Measurements from ENCODE around the gene DHRSX.

DHRSX gene

GRCh38 chrX:2412131-2412530, 88.6 kb downstream of the DHRSX start:
- Mint-ChIP-seq H3K36me3 (ENCODE audit: low read depth) (peaks cover 11% of the 10 kb centered on the region), H3K4me3 (no peak overlapping the region), H3K4me1 (ENCODE audit: low read depth) (no peaks in the 10 kb centered on the region), H3K27me3 (ENCODE audit: low read depth) (no peaks in the 10 kb centered on the region), H3K27ac (no peak overlapping the region), H3K9me3 (peaks cover 4% of the 10 kb centered on the region)
- no peak for DNase-seq (ENCODE audit: low spot score)

- H3K27me3 Mint-ChIP-seq (ENCODE audit: low read depth), result no peaks in the 10 kb centered on the region
- H3K4me1 Mint-ChIP-seq (ENCODE audit: low read depth), result no peaks in the 10 kb centered on the region
- no peak for DNase-seq (ENCODE audit: low spot score)
- H3K36me3 Mint-ChIP-seq (ENCODE audit: low read depth), result peaks cover 20% of the 10 kb centered on the region
- H3K9me3 Mint-ChIP-seq, result peaks cover 10% of the 10 kb centered on the region
- H3K27ac Mint-ChIP-seq, result no peak overlapping the region
- H3K4me3 Mint-ChIP-seq, result no peak overlapping the region
Measured at GRCh38 chrX:2410279-2411020, 90.3 kb downstream of the DHRSX start.

GRCh38 chrX:2409796-2410195, 91.0 kb downstream of the DHRSX start:
- Mint-ChIP-seq H3K27me3 (ENCODE audit: low read depth) (no peaks in the 10 kb centered on the region), H3K27ac (no peak overlapping the region), H3K4me3 (no peak overlapping the region), H3K36me3 (ENCODE audit: low read depth) (peaks cover 20% of the 10 kb centered on the region), H3K9me3 (peaks cover 10% of the 10 kb centered on the region), H3K4me1 (ENCODE audit: low read depth) (no peaks in the 10 kb centered on the region)
- no peak for DNase-seq (ENCODE audit: low spot score)

GRCh38 chrX:2408856-2409255, 91.9 kb downstream of the DHRSX start:
- DNase-seq (ENCODE audit: low spot score), result no peak
- H3K4me1 Mint-ChIP-seq (ENCODE audit: low read depth), result no peaks in the 10 kb centered on the region
- H3K27me3 Mint-ChIP-seq (ENCODE audit: low read depth), result no peaks in the 10 kb centered on the region
- H3K27ac Mint-ChIP-seq, result no peak overlapping the region
- peaks cover 10% of the 10 kb centered on the region for H3K9me3 Mint-ChIP-seq
- H3K4me3 Mint-ChIP-seq, result no peak overlapping the region
- H3K36me3 Mint-ChIP-seq (ENCODE audit: low read depth), result peaks cover 20% of the 10 kb centered on the region

GRCh38 chrX:2406891-2407518, 93.8 kb downstream of the DHRSX start:
- DNase-seq (ENCODE audit: low spot score), result no peak
- H3K27me3 Mint-ChIP-seq (ENCODE audit: low read depth), result no peaks in the 10 kb centered on the region
- no peak overlapping the region for H3K27ac Mint-ChIP-seq
- peaks cover 20% of the 10 kb centered on the region for H3K36me3 Mint-ChIP-seq (ENCODE audit: low read depth)
- H3K4me1 Mint-ChIP-seq (ENCODE audit: low read depth), result no peaks in the 10 kb centered on the region
- H3K4me3 Mint-ChIP-seq, result no peak overlapping the region
- H3K9me3 Mint-ChIP-seq, result peaks cover 10% of the 10 kb centered on the region

GRCh38 chrX:2404776-2405175, 96.0 kb downstream of the DHRSX start:
- Mint-ChIP-seq H3K4me3 (no peak overlapping the region), H3K27me3 (ENCODE audit: low read depth) (no peaks in the 10 kb centered on the region), H3K36me3 (ENCODE audit: low read depth) (peaks cover 20% of the 10 kb centered on the region), H3K27ac (no peak overlapping the region), H3K9me3 (peaks cover 10% of the 10 kb centered on the region), H3K4me1 (ENCODE audit: low read depth) (no peaks in the 10 kb centered on the region)
- DNase-seq (ENCODE audit: low spot score), result no peak

GRCh38 chrX:2402361-2402690, 98.5 kb downstream of the DHRSX start:
- Mint-ChIP-seq H3K4me3 (no peak overlapping the region), H3K36me3 (ENCODE audit: low read depth) (peaks cover 11% of the 10 kb centered on the region), H3K27me3 (ENCODE audit: low read depth) (no peaks in the 10 kb centered on the region), H3K9me3 (peaks cover 8% of the 10 kb centered on the region), H3K4me1 (ENCODE audit: low read depth) (no peaks in the 10 kb centered on the region), H3K27ac (no peak overlapping the region)
- no peak for DNase-seq (ENCODE audit: low spot score)

- H3K9me3 Mint-ChIP-seq, result peaks cover 2% of the 10 kb centered on the region
- no peaks in the 10 kb centered on the region for H3K27me3 Mint-ChIP-seq (ENCODE audit: low read depth)
- H3K4me3 Mint-ChIP-seq, result no peak overlapping the region
- peaks cover 5% of the 10 kb centered on the region for H3K36me3 Mint-ChIP-seq (ENCODE audit: low read depth)
- H3K27ac Mint-ChIP-seq, result no peak overlapping the region
- DNase-seq (ENCODE audit: low spot score), result no peak
- H3K4me1 Mint-ChIP-seq (ENCODE audit: low read depth), result no peaks in the 10 kb centered on the region
Measured at GRCh38 chrX:2401590-2402360, 99.0 kb downstream of the DHRSX start.

- Mint-ChIP-seq H3K27me3 (ENCODE audit: low read depth) (no peaks in the 10 kb centered on the region), H3K27ac (no peak overlapping the region), H3K4me3 (no peak overlapping the region), H3K9me3 (no peaks in the 10 kb centered on the region), H3K36me3 (ENCODE audit: low read depth) (peaks cover 2% of the 10 kb centered on the region), H3K4me1 (ENCODE audit: low read depth) (no peaks in the 10 kb centered on the region)
- no peak for DNase-seq (ENCODE audit: low spot score)
Measured at GRCh38 chrX:2401201-2401589, 99.6 kb downstream of the DHRSX start.

- Mint-ChIP-seq H3K36me3 (ENCODE audit: low read depth) (no peaks in the 10 kb centered on the region), H3K27me3 (ENCODE audit: low read depth) (no peaks in the 10 kb centered on the region)
- DNase-seq (ENCODE audit: low spot score), result no peak
Measured at GRCh38 chrX:2398064-2398656, 102.6 kb downstream of the DHRSX start.

GRCh38 chrX:2397229-2398063, 103.3 kb downstream of the DHRSX start:
- H3K36me3 Mint-ChIP-seq (ENCODE audit: low read depth), result no peaks in the 10 kb centered on the region
- no peaks in the 10 kb centered on the region for H3K9me3 Mint-ChIP-seq
- DNase-seq (ENCODE audit: low spot score), result no peak
- no peak overlapping the region for H3K27ac Mint-ChIP-seq
- H3K27me3 Mint-ChIP-seq (ENCODE audit: low read depth), result no peaks in the 10 kb centered on the region
- H3K4me3 Mint-ChIP-seq, result no peak overlapping the region
- no peaks in the 10 kb centered on the region for H3K4me1 Mint-ChIP-seq (ENCODE audit: low read depth)

More at GRCh38 chrX:2398064-2398656, 102.6 kb downstream of the DHRSX start:
- no peak overlapping the region for H3K27ac Mint-ChIP-seq
- no peaks in the 10 kb centered on the region for H3K4me1 Mint-ChIP-seq (ENCODE audit: low read depth)
- no peak overlapping the region for H3K4me3 Mint-ChIP-seq
- no peaks in the 10 kb centered on the region for H3K9me3 Mint-ChIP-seq

GRCh38 chrX:2395261-2395992, 105.3 kb downstream of the DHRSX start:
- Mint-ChIP-seq H3K27ac (no peak overlapping the region), H3K4me3 (no peak overlapping the region), H3K27me3 (ENCODE audit: low read depth) (no peaks in the 10 kb centered on the region), H3K4me1 (ENCODE audit: low read depth) (no peaks in the 10 kb centered on the region), H3K9me3 (peaks cover 9% of the 10 kb centered on the region), H3K36me3 (ENCODE audit: low read depth) (peaks cover 15% of the 10 kb centered on the region)
- no peak for DNase-seq (ENCODE audit: low spot score)

Data from T-helper 2 cell treated with Interferon-gamma antibody and Interleukin-4, amounts not matched to agents 5 μg/mL and 100 μg/mL, for 36 hours (primary cell).